Colon (tissue), 2 donors: ENCODE data around the gene TRPM8.

ENCODE experiments used
- FAIRE-seq: peaks from 2 replicates; lab custom pipeline; 2012; peaks lifted over from hg19 to GRCh38; lab: Jason Lieb, UNC
- donor health status: control.
- donor health status: control.

The TRPM8 gene

GRCh38 chr2:234048049-234048448, 130.9 kb downstream of the TRPM8 start:
- no peak for FAIRE-seq

GRCh38 chr2:234050455-234051135, 133.4 kb downstream of the TRPM8 start, which contains the start of gene SPP2:
Gene SPP2 (plus strand): TSS chr2:234050702. CDS start chr2:234050787, 85 bp downstream.
- FAIRE-seq, result no peak

- no peak for FAIRE-seq
These were observed 134.3 kb downstream of the TRPM8 start for GRCh38 chr2:234051374-234052070.

GRCh38 chr2:234058881-234059280, 141.7 kb downstream of the TRPM8 start:
- no peak for FAIRE-seq

GRCh38 chr2:234060236-234060635, 143.1 kb downstream of the TRPM8 start:
- no peak for FAIRE-seq

- no peak for FAIRE-seq
These were observed 144.6 kb downstream of the TRPM8 start for GRCh38 chr2:234061624-234062257.

GRCh38 chr2:234066587-234066986, 149.4 kb downstream of the TRPM8 start:
- FAIRE-seq, result no peak
